Heart left ventricle (tissue), 16 donors: ENCODE results near the gene C7orf25. TPM values are rescaled to one million over a fixed set of nuclear protein-coding genes. Genes with fewer than 3 reads are reported as not detected.

Experiments used
- ATAC-seq, 4 donors: fragments of 200-7000 bp; cut with Tn5 transposase; one replicate each; pipeline ENCODE4 v1.9.1; 2020 to 2022; ENCODE audit warnings: moderate library complexity in 4 of 4, mild to moderate bottlenecking in 3 of 4, moderate number of reproducible peaks in 1 of 4
- DNase-seq, 5 donors: peaks; one replicate each; pipeline ENCODE4 v3.0.0-alpha.2; 2020
- H3K27ac ChIP-seq, 12 donors: fragments of 200-600 bp; sonication (generic) in 4 of 12; one replicate each; pipeline versions ENCODE4 v1.5.0 to v1.8.0; 2016 to 2022; ENCODE audit warnings: mild to moderate bottlenecking in 2 of 12
- H3K27me3 ChIP-seq, 9 donors: fragments of 200-600 bp; sonication (generic) in 2 of 9; one replicate each; pipeline versions ENCODE4 v1.5.1 to v1.8.0; 2016 to 2022; ENCODE audit warnings: mild to moderate bottlenecking in 3 of 9
- H3K36me3 ChIP-seq, 9 donors: fragments of 200-600 bp; sonication (generic) in 2 of 9; one replicate each; pipeline versions ENCODE4 v1.5.0 to v1.8.0; 2018 to 2022; ENCODE audit warnings: mild to moderate bottlenecking in 2 of 9
- H3K4me1 ChIP-seq, 12 donors: fragments of 200-600 bp; sonication (generic) in 4 of 12; one replicate each; pipeline versions ENCODE4 v1.5.0 to v1.8.0; 2016 to 2022; ENCODE audit warnings: mild to moderate bottlenecking in 3 of 12
- H3K4me3 ChIP-seq, 12 donors: fragments of 200-600 bp; sonication (generic) in 4 of 12; one replicate each; pipeline versions ENCODE4 v1.5.0 to v1.8.0; 2017 to 2022; ENCODE audit warnings: mild to moderate bottlenecking in 9 of 12, moderate library complexity in 4 of 12
- H3K9me3 ChIP-seq, 12 donors: fragments of 200-600 bp; sonication (generic) in 4 of 12; one replicate each; pipeline versions ENCODE4 v1.5.0 to v1.8.0; 2016 to 2022; ENCODE audit warnings: mild to moderate bottlenecking in 1 of 12
- CTCF ChIP-seq, 12 donors: fragments of 200-600 bp; sonication (generic) in 4 of 12; IDR thresholded peaks; one replicate each; pipeline versions ENCODE4 v1.5.0 to v1.8.0; 2018 to 2022; ENCODE audit warnings: antibody characterized with exemption in 12 of 12, mild to moderate bottlenecking in 5 of 12
- POLR2A ChIP-seq, 2 donors: fragments of 450-650 bp; IDR thresholded peaks; one replicate each; pipeline ENCODE4 v1.6.1; 2017; ENCODE audit warnings: antibody characterized with exemption in 2 of 2, mild to moderate bottlenecking in 2 of 2, moderate library complexity in 2 of 2
- WGBS, 4 donors: extraction: QIAGEN DNeasy Blood & Tissue Kit in 2 of 4; methylation state at CpG; one replicate each; pipeline versions ENCODE4 v1.1.5 to v1.1.7; 2013 to 2018; 5-methylcytosine and 5-hydroxymethylcytosine counted together
- intact Hi-C, 10 donors: fragments of 100-400 bp; cut with DNase I; formaldehyde crosslinking; loops; one replicate each; pipeline versions ENCODE4 v1.11.1 to v1.14.2; 2022
- polyA plus RNA-seq, 2 donors: library from polyadenylated mRNA; stranded (reverse); fragments of 200-250 nt; gene quantifications; one replicate each; pipeline ENCODE4 v1.2.3, GENCODE V29; 2013
- total RNA-seq, 9 donors: library from RNA; depleted of rRNA in 2 of 9; stranded (reverse); fragments of >200 nt in 2 of 9; fragmentation: NEBNext Ultra II Directional in 3 of 9; extraction: Animal tissue kit (Norgen Biotek cat#: 25700) in 3 of 9; gene quantifications; one replicate each; pipeline versions ENCODE4 v1.1.0 to v1.2.4, GENCODE V29; 2016 to 2023
- donor health status: ischemic (EF 13 %, LVEDD 7.1; RV severe dilation, severe dysfunction).
- donor health status: healthy with polysubstance abuse.
- donor health status: DM: no; HTN: yes; CAD: no.
- donor health status: DM: no; HTN: no; CAD: no.
- donor health status: ischemic (EF 25% LVEDD 6.9; RV normal size, moderate dysfunction).
- donor health status: ischemic (EF 25% LVEDD 5.7; RV mildly dilated, moderate dysfunction).
- donor health status: healthy.
- donor health status: DM: yes; HTN: yes; CAD: no.
- donor health status: ischemic (EF 35%, LVEDD 5.7; RV mildly dilated, moderate dysfunction).
- donor health status: nonischemic (EF 11% LVEDD 7.7; RV severe dilation, severe dysfunction).
- donor health status: DM: yes; HTN: yes; CAD: no.
- donor health status: PGD.
- donor health status: ischemic (EF 29% LVEDD 5.4; RV normal size, mild dysfunction).
- donor health status: nonischemic (EF 23%, LVEDD 6.1; RV moderate dilation, normal function).

The C7orf25 gene
- total and polyA plus RNA-seq, 11 donors = 1.8 to 9.1 (median 4.9) TPM

- DNase-seq (no peak), ATAC-seq (no peak)
- no peak overlapping the region for H3K27ac ChIP-seq
- H3K9me3 ChIP-seq = no peaks in the 10 kb centered on the region
- intact Hi-C loops = no loop called here
- H3K36me3 ChIP-seq = peaks cover 0 to 9% (median under 1%) of the 10 kb centered on the region in 9 donors
- WGBS, 4 donors = 84 to 97% (median 92%) methylated on average over 2 of the region's 2 CpGs
- peak overlapping the region in 1 of 12 donors; percentile 93 for H3K4me3 ChIP-seq
- peaks cover 0 to 42% (median 11%) of the 10 kb centered on the region in 12 donors for H3K4me1 ChIP-seq
- H3K27me3 ChIP-seq = no peaks in the 10 kb centered on the region
- no peak for TF ChIP-seq POLR2A (IDR thresholded peaks at IDR 0.05)
- no peak for TF ChIP-seq CTCF (IDR thresholded peaks at IDR 0.05)
Observed at GRCh38 chr7:42910306-42910705, 1.6 kb downstream of the C7orf25 start.

GRCh38 chr7:42907316-42907715 lies 4.6 kb downstream of the C7orf25 start:
- no peak overlapping the region for H3K4me3 ChIP-seq
- DNase-seq = no peak
- intact Hi-C loops = no loop called here
- peaks cover 0 to 20% (median 7%) of the 10 kb centered on the region in 12 donors for H3K4me1 ChIP-seq
- no peaks in the 10 kb centered on the region for H3K27me3 ChIP-seq
- no peaks in the 10 kb centered on the region for H3K9me3 ChIP-seq
- TF ChIP-seq CTCF (IDR thresholded peaks at IDR 0.05) = no peak
- TF ChIP-seq POLR2A (IDR thresholded peaks at IDR 0.05) = no peak
- ATAC-seq = no peak
- no peak overlapping the region for H3K27ac ChIP-seq
- H3K36me3 ChIP-seq = no peaks in the 10 kb centered on the region

GRCh38 chr7:42906181-42906580 lies 5.7 kb downstream of the C7orf25 start:
- no peak for ATAC-seq
- Histone ChIP-seq H3K36me3 (no peaks in the 10 kb centered on the region), H3K27ac (no peak overlapping the region), H3K4me3 (no peak overlapping the region), H3K27me3 (no peaks in the 10 kb centered on the region), H3K9me3 (no peaks in the 10 kb centered on the region), H3K4me1 (peaks cover 0 to 16% (median 7%) of the 10 kb centered on the region in 12 donors)
- intact Hi-C loops = no loop called here
- TF ChIP-seq CTCF (IDR thresholded peaks at IDR 0.05) (no peak), POLR2A (IDR thresholded peaks at IDR 0.05) (no peak)
- 88 to 100% (median 98%) methylated on average over 1 of the region's 1 CpG for WGBS, 4 donors
- DNase-seq = no peak

GRCh38 chr7:42902331-42902730 lies 9.5 kb downstream of the C7orf25 start:
- DNase-seq = no peak
- WGBS, 4 donors = 55 to 77% (median 67%) methylated on average over 3 of the region's 3 CpGs
- H3K4me1 ChIP-seq = no peaks in the 10 kb centered on the region
- H3K4me3 ChIP-seq = no peak overlapping the region
- ATAC-seq = no peak
- no peaks in the 10 kb centered on the region for H3K9me3 ChIP-seq
- TF ChIP-seq CTCF (IDR thresholded peaks at IDR 0.05) (no peak), POLR2A (IDR thresholded peaks at IDR 0.05) (no peak)
- intact Hi-C loops = no loop called here
- H3K27me3 ChIP-seq = no peaks in the 10 kb centered on the region
- H3K36me3 ChIP-seq = no peaks in the 10 kb centered on the region
- no peak overlapping the region for H3K27ac ChIP-seq
